ENCODE results near the gene LRRFIP1.

LRRFIP1 gene

GRCh38 chr2:237616373-237616733 is 11.0 kb upstream of the LRRFIP1 start:
- no peak for TF ChIP-seq CTCF (IDR thresholded peaks at IDR 0.05; ENCODE audit: low read length, missing control alignments)
- no peak overlapping the region for H3K4me3 ChIP-seq (replicated peaks; ENCODE audit: low read depth, low read length)
- no peak for DNase-seq (ENCODE audit: low read depth)

DNA sequence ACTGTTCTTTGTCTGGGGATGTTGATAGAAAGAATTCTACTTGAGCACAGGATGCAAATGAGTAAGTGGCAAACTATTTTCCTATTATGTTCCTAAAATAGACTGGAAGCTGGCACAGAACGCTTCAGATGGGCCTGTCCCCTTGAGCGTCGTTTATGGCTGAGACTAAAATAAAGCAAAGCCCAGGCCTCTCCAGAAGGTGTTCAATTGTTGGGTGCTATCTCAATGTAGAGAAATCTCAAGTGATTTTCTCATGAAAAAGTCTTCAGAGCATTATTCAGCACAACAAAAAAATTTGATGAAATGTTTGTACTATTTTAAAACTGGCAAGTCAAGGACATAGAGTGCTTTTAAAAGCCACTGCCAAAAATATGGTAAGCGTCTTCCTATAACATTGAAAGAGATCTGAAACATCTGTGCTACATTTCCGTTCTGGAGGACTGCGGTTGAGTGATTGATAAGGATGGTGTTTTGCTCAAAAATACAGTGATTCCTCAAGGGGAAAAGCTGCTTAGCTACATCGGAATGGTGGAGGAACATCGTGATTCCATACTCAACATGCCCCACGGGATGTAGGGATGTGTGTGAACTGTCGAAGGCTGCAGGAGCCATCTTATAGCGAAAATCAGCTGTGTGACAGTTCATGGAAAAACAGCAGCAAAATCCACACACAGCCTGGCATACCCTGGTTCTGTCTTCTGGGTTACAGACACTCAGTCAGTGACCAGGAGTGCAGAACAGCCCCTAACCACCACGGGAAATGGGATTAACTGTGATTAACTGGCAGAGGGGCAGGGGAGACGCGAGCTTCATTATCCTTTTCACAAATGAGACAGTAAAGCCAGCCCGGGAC is 10.4 kb upstream of the LRRFIP1 start:
- no peak for TF ChIP-seq CTCF (IDR thresholded peaks at IDR 0.05; ENCODE audit: low read length, missing control alignments)
- DNase-seq (ENCODE audit: low read depth) = peak; percentile 94
- H3K4me3 ChIP-seq (replicated peaks; ENCODE audit: low read depth, low read length) = no peak overlapping the region

DNA sequence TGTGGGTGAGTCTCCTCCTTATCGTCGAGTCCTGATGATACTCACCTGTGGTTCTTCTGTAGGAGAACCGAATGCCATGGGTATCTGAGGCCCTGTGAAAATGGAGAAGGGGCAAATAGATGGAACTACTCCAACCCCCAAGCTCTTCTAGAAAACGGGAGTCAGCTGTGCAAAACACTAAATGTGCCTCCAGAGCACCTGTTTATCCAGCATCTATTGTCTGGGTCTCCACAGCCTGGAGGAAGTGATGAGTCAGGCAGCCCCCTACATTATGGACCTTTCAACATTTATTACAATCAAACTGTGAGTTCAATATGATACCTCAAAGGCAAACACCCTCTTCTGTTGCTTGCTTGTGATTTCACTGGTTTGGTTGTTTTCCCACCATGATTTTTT is 9.8 kb upstream of the LRRFIP1 start:
- no peak for TF ChIP-seq CTCF (IDR thresholded peaks at IDR 0.05; ENCODE audit: low read length, missing control alignments)
- DNase-seq (ENCODE audit: low read depth) = no peak
- H3K4me3 ChIP-seq (replicated peaks; ENCODE audit: low read depth, low read length) = no peak overlapping the region

- no peak overlapping the region for H3K4me3 ChIP-seq (replicated peaks; ENCODE audit: low read depth, low read length)
- peak; percentile 89 for DNase-seq (ENCODE audit: low read depth)
- no peak for TF ChIP-seq CTCF (IDR thresholded peaks at IDR 0.05; ENCODE audit: low read length, missing control alignments)
Measured at GRCh38 chr2:237618449-237618848, 8.9 kb upstream of the LRRFIP1 start.

GRCh38 chr2:237623428-237624403 is 3.7 kb upstream of the LRRFIP1 start:
- H3K4me3 ChIP-seq (replicated peaks; ENCODE audit: low read depth, low read length) = no peak overlapping the region
- no peak for TF ChIP-seq CTCF (IDR thresholded peaks at IDR 0.05; ENCODE audit: low read length, missing control alignments)
- DNase-seq (ENCODE audit: low read depth) = no peak

- H3K4me3 ChIP-seq (replicated peaks; ENCODE audit: low read depth, low read length) = no peak overlapping the region
- no peak for DNase-seq (ENCODE audit: low read depth)
- no peak for TF ChIP-seq CTCF (IDR thresholded peaks at IDR 0.05; ENCODE audit: low read length, missing control alignments)
Measured at GRCh38 chr2:237624565-237624964, 2.8 kb upstream of the LRRFIP1 start.
